Psoas muscle (tissue), 8 donors: ENCODE results near the gene EYA4. TPM values are rescaled to one million over a fixed set of nuclear protein-coding genes. Genes with fewer than 3 reads are reported as not detected.

Experiments
- ATAC-seq, 4 donors: fragments of 200-7000 bp; cut with Tn5 transposase; one replicate each; pipeline ENCODE4 v1.9.1; 2020; ENCODE audit warnings: moderate library complexity in 3 of 4, mild to moderate bottlenecking in 2 of 4
- DNase-seq, 2 donors: peaks; one replicate each; pipeline ENCODE4 v3.0.0-alpha.2; 2020
- H3K27ac ChIP-seq: fragments of 200-600 bp; one replicate; pipeline ENCODE4 v1.8.0; 2022
- H3K27me3 ChIP-seq, 3 donors: fragments of 200-600 bp in 1 of 3; one replicate each; pipeline versions ENCODE4 v1.6.1 to v1.8.0; 2013 to 2022; ENCODE audit warnings: low read length in 2 of 3, mild to moderate bottlenecking in 2 of 3, moderate library complexity in 1 of 3; ENCODE audit not compliant: insufficient read depth in 3 of 3
- H3K36me3 ChIP-seq, 2 donors: fragments of 200-600 bp in 1 of 2; one replicate each; pipeline versions ENCODE4 v1.6.1 to v1.8.0; 2013 to 2022; ENCODE audit warnings: low read depth in 1 of 2, mild to moderate bottlenecking in 1 of 2, moderate library complexity in 1 of 2; ENCODE audit not compliant: insufficient read depth in 1 of 2
- H3K4me1 ChIP-seq: fragments of 200-600 bp; one replicate; pipeline ENCODE4 v1.8.0; 2022
- H3K4me3 ChIP-seq: fragments of 200-600 bp; one replicate; pipeline ENCODE4 v1.8.0; 2022; ENCODE audit warnings: mild to moderate bottlenecking
- H3K9me3 ChIP-seq: fragments of 200-600 bp; one replicate; pipeline ENCODE4 v1.8.0; 2022
- WGBS, 3 donors: extraction: QIAGEN DNeasy Blood & Tissue Kit; methylation state at CpG; one replicate each; pipeline versions ENCODE4 v1.1.6 to v1.1.7; 2013; 5-methylcytosine and 5-hydroxymethylcytosine counted together
- intact Hi-C, 2 donors: fragments of 100-400 bp; cut with DNase I; formaldehyde crosslinking; loops; one replicate each; pipeline versions ENCODE4 v1.11.0 to v1.14.2; 2022
- polyA plus RNA-seq, 3 donors: library from polyadenylated mRNA; stranded (reverse); fragments of 200-250 nt; gene quantifications; one replicate each; pipeline ENCODE4 v1.2.3, GENCODE V29; 2013
- total RNA-seq, 4 donors: library from RNA; stranded (reverse); fragmentation: NEBNext Ultra II Directional in 2 of 4; extraction: Animal tissue kit (Norgen Biotek cat#: 25700) in 2 of 4; gene quantifications; one replicate each; pipeline versions ENCODE4 v1.2.1 to v1.2.4, GENCODE V29; 2021 to 2023
- TF ChIP-seq, protein P1 (sequence below): fragments of 200-600 bp; IDR thresholded peaks from one replicate; pipeline ENCODE4 v1.8.0; 2022; ENCODE audit warnings: antibody characterized with exemption
- donor health status: healthy with polysubstance abuse.
- donor health status: DM: no; HTN: no; CAD: no; lungs with moderate emphysema.
- donor health status: Bipolar disorder and iron deficiency.
- donor health status: healthy.
- donor health status: DM: yes; HTN: yes; CAD: no.
- donor health status: DM: no; HTN: no; CAD: no.
- donor health status: DM: no; HTN: no; CAD: no.
- donor health status: DM: yes; HTN: yes; CAD: no.

Gene EYA4
- total and polyA plus RNA-seq, 7 donors: 5.6 to 48.3 (median 32.8) TPM

DNA sequence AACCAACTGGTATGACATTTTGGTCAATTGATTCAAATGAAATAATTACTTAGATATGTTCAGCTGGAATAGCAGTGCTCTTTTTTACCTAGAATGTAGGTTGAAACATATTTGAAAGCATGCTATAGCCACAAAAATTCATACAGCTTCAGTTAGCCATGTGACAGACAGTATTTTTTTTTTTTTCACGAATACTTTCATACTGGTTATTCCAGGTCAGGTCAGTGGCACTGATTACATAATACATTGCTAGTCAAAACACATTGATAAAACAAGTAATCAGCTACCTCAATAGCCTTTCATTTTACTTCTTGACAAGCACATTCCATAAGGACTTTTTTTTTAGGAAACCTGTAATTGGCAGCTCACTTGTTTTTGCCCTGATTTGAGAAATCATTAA lies 222.6 kb downstream of the EYA4 start:
- intact Hi-C loops: no loop called here
- ATAC-seq (no peak), DNase-seq (no peak)
- Histone ChIP-seq H3K36me3 (peaks cover 0 to 53% of the 10 kb centered on the region in 2 donors), H3K27ac (no peak overlapping the region), H3K27me3 (no peaks in the 10 kb centered on the region), H3K4me1 (no peaks in the 10 kb centered on the region), H3K9me3 (no peaks in the 10 kb centered on the region), H3K4me3 (no peak overlapping the region)
- TF ChIP-seq, protein P1, sequence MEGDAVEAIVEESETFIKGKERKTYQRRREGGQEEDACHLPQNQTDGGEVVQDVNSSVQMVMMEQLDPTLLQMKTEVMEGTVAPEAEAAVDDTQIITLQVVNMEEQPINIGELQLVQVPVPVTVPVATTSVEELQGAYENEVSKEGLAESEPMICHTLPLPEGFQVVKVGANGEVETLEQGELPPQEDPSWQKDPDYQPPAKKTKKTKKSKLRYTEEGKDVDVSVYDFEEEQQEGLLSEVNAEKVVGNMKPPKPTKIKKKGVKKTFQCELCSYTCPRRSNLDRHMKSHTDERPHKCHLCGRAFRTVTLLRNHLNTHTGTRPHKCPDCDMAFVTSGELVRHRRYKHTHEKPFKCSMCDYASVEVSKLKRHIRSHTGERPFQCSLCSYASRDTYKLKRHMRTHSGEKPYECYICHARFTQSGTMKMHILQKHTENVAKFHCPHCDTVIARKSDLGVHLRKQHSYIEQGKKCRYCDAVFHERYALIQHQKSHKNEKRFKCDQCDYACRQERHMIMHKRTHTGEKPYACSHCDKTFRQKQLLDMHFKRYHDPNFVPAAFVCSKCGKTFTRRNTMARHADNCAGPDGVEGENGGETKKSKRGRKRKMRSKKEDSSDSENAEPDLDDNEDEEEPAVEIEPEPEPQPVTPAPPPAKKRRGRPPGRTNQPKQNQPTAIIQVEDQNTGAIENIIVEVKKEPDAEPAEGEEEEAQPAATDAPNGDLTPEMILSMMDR: no peak
- 61 to 81% (median 77%) methylated on average over 1 of the region's 1 CpG for WGBS, 3 donors

GRCh38 chr6:133466680-133467079 lies 225.5 kb downstream of the EYA4 start:
- TF ChIP-seq, protein P1: no peak
- H3K9me3 ChIP-seq: peaks cover 5% of the 10 kb centered on the region
- peaks cover 0 to 61% of the 10 kb centered on the region in 2 donors for H3K36me3 ChIP-seq
- intact Hi-C loops: no loop called here
- H3K4me1 ChIP-seq: no peaks in the 10 kb centered on the region
- H3K27me3 ChIP-seq: no peaks in the 10 kb centered on the region
- no peak overlapping the region for H3K4me3 ChIP-seq
- no peak for ATAC-seq
- 69 to 83% (median 81%) methylated on average over 4 of the region's 4 CpGs for WGBS, 3 donors
- H3K27ac ChIP-seq: no peak overlapping the region
- no peak for DNase-seq

GRCh38 chr6:133467231-133467981 lies 226.2 kb downstream of the EYA4 start:
- no peaks in the 10 kb centered on the region for H3K27me3 ChIP-seq
- H3K9me3 ChIP-seq: peaks cover 5% of the 10 kb centered on the region
- intact Hi-C loops: no loop called here
- peaks cover 0 to 58% of the 10 kb centered on the region in 2 donors for H3K36me3 ChIP-seq
- H3K4me1 ChIP-seq: no peaks in the 10 kb centered on the region
- no peak overlapping the region for H3K27ac ChIP-seq
- no peak for ATAC-seq
- no peak for DNase-seq
- TF ChIP-seq, protein P1: no peak
- no peak overlapping the region for H3K4me3 ChIP-seq

GRCh38 chr6:133467982-133468380 lies 226.8 kb downstream of the EYA4 start:
- 79 to 83% (median 79%) methylated on average over 2 of the region's 2 CpGs for WGBS, 3 donors
- no peak overlapping the region for H3K27ac ChIP-seq
- intact Hi-C loops: no loop called here
- H3K27me3 ChIP-seq: no peaks in the 10 kb centered on the region
- no peaks in the 10 kb centered on the region for H3K4me1 ChIP-seq
- ATAC-seq (no peak), DNase-seq (no peak)
- peaks cover 0 to 53% of the 10 kb centered on the region in 2 donors for H3K36me3 ChIP-seq
- H3K9me3 ChIP-seq: peaks cover 5% of the 10 kb centered on the region
- TF ChIP-seq, protein P1: no peak
- H3K4me3 ChIP-seq: no peak overlapping the region

DNA sequence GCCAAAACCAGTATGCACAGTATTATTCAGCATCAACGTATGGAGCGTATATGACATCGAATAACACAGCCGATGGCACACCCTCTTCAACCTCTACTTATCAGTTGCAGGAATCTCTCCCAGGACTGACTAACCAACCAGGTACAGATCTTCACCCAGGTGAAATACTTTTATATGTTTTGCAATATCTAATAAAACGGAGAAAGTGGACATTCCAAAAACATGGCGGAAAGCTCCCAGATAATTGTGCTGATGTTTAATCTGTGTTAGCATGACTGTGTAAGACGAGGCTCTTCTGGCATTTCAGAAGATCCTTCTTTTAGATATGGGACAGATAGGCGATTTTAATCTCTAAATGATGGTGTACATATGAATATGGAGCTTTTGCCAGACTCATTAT lies 227.4 kb downstream of the EYA4 start:
- DNase-seq (no peak), ATAC-seq (no peak)
- no peaks in the 10 kb centered on the region for H3K27me3 ChIP-seq
- H3K4me1 ChIP-seq: no peaks in the 10 kb centered on the region
- no peak overlapping the region for H3K4me3 ChIP-seq
- peaks cover 5% of the 10 kb centered on the region for H3K9me3 ChIP-seq
- WGBS, 3 donors: 94 to 95% (median 94%) methylated on average over 8 of the region's 8 CpGs
- H3K36me3 ChIP-seq: peaks cover 0 to 49% of the 10 kb centered on the region in 2 donors
- intact Hi-C loops: no loop called here
- TF ChIP-seq, protein P1: no peak
- H3K27ac ChIP-seq: no peak overlapping the region
